Neutrophil (primary cell): ENCODE results near the gene CACHD1.

ENCODE experiments used
- H3K27ac ChIP-seq: fragments of 200-600 bp; sonication (generic); 2 replicates; pipeline ENCODE4 v1.5.1; 2016; ENCODE audit warnings: mild to moderate bottlenecking, moderate library complexity
- H3K27me3 ChIP-seq: fragments of 200-600 bp; sonication (generic); 2 replicates; pipeline ENCODE4 v1.6.0; 2016; ENCODE audit warnings: mild to moderate bottlenecking
- H3K36me3 ChIP-seq: fragments of 200-600 bp; sonication (generic); 2 replicates; pipeline ENCODE4 v1.5.1; 2017
- H3K4me1 ChIP-seq, 2 experiments: fragments of 200-600 bp in 1 of 2; sonication (generic) in 1 of 2; 1 replicate in 1 of 2; 2 replicates in 1 of 2; pipeline versions ENCODE4 v1.5.1 to v1.6.1; 2013 to 2016; ENCODE audit warnings: low read depth in 1 of 2, low read length in 1 of 2, mild to moderate bottlenecking in 1 of 2, moderate library complexity in 1 of 2; ENCODE audit not compliant: control insufficient read depth in 1 of 2, insufficient read depth in 1 of 2
- H3K4me3 ChIP-seq, 2 experiments: fragments of 200-600 bp in 1 of 2; sonication (generic) in 1 of 2; 1 replicate in 1 of 2; 2 replicates in 1 of 2; pipeline ENCODE4 v1.5.1; 2013 to 2016; ENCODE audit warnings: low read depth in 1 of 2, low read length in 1 of 2, mild to moderate bottlenecking in 1 of 2, moderate library complexity in 1 of 2
- H3K9me3 ChIP-seq: fragments of 200-600 bp; sonication (generic); 2 replicates; pipeline ENCODE4 v1.5.1; 2016
- TF ChIP-seq, protein P1 (sequence below): fragments of 200-600 bp; sonication (generic); IDR thresholded peaks from 2 replicates; pipeline ENCODE4 v1.5.1; 2016; ENCODE audit warnings: antibody characterized with exemption

Gene CACHD1

GRCh38 chr1:64483731-64484414 is 13.9 kb downstream of the CACHD1 start:
- no peaks in the 10 kb centered on the region for H3K36me3 ChIP-seq
- TF ChIP-seq, protein P1, sequence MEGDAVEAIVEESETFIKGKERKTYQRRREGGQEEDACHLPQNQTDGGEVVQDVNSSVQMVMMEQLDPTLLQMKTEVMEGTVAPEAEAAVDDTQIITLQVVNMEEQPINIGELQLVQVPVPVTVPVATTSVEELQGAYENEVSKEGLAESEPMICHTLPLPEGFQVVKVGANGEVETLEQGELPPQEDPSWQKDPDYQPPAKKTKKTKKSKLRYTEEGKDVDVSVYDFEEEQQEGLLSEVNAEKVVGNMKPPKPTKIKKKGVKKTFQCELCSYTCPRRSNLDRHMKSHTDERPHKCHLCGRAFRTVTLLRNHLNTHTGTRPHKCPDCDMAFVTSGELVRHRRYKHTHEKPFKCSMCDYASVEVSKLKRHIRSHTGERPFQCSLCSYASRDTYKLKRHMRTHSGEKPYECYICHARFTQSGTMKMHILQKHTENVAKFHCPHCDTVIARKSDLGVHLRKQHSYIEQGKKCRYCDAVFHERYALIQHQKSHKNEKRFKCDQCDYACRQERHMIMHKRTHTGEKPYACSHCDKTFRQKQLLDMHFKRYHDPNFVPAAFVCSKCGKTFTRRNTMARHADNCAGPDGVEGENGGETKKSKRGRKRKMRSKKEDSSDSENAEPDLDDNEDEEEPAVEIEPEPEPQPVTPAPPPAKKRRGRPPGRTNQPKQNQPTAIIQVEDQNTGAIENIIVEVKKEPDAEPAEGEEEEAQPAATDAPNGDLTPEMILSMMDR = no peak
- no peak overlapping the region for H3K4me3 ChIP-seq
- H3K27ac ChIP-seq = no peak overlapping the region
- no peaks in the 10 kb centered on the region for H3K27me3 ChIP-seq
- H3K9me3 ChIP-seq = no peaks in the 10 kb centered on the region
- H3K4me1 ChIP-seq = no peaks in the 10 kb centered on the region

GRCh38 chr1:64484651-64485050 is 14.7 kb downstream of the CACHD1 start:
- no peak overlapping the region for H3K27ac ChIP-seq
- H3K9me3 ChIP-seq = no peaks in the 10 kb centered on the region
- no peaks in the 10 kb centered on the region for H3K27me3 ChIP-seq
- H3K4me3 ChIP-seq = no peak overlapping the region
- H3K36me3 ChIP-seq = no peaks in the 10 kb centered on the region
- no peaks in the 10 kb centered on the region for H3K4me1 ChIP-seq
- TF ChIP-seq, protein P1 = no peak

- H3K27ac ChIP-seq = no peak overlapping the region
- TF ChIP-seq, protein P1 = no peak
- H3K36me3 ChIP-seq = no peaks in the 10 kb centered on the region
- H3K9me3 ChIP-seq = no peaks in the 10 kb centered on the region
- H3K4me1 ChIP-seq = no peaks in the 10 kb centered on the region
- no peak overlapping the region for H3K4me3 ChIP-seq
- no peaks in the 10 kb centered on the region for H3K27me3 ChIP-seq
Measured at GRCh38 chr1:64486193-64486592, 16.3 kb downstream of the CACHD1 start.

DNA sequence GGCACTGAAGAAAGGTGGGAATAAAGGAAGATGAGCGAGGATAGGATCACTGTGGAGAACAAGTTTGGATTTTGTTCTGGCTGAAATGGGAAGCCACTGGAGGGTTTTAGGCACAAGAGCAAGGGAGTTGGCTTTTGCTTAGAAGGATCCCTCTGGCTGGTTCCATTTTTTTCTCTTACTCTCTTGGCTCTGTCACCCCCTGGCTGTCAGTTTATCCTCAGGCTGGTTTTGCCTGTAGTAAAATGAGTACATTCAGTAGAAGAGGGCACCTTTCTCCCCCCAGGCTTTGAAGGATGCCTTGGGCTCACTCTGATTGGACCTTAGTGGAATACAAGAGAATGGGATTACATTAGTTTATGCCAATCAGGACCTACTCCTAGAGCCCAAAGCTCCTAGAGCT is 17.1 kb downstream of the CACHD1 start:
- Histone ChIP-seq H3K27ac (no peak overlapping the region), H3K36me3 (no peaks in the 10 kb centered on the region), H3K27me3 (no peaks in the 10 kb centered on the region), H3K4me3 (no peak overlapping the region), H3K4me1 (no peaks in the 10 kb centered on the region), H3K9me3 (no peaks in the 10 kb centered on the region)
- TF ChIP-seq, protein P1 = no peak

GRCh38 chr1:64488862-64489261 is 18.9 kb downstream of the CACHD1 start:
- no peaks in the 10 kb centered on the region for H3K36me3 ChIP-seq
- peaks cover 6 to 7% of the 10 kb centered on the region in 2 experiments for H3K4me1 ChIP-seq
- no peak overlapping the region for H3K27ac ChIP-seq
- H3K27me3 ChIP-seq = no peaks in the 10 kb centered on the region
- no peaks in the 10 kb centered on the region for H3K9me3 ChIP-seq
- TF ChIP-seq, protein P1 = no peak
- no peak overlapping the region for H3K4me3 ChIP-seq
